ENCODE data around the gene ARL8B. TPM values are rescaled to one million over a fixed set of nuclear protein-coding genes. Genes with fewer than 3 reads are reported as not detected.

Gene ARL8B
- total RNA-seq, 1 experiment from 2014 or later: 28.3 TPM

DNA sequence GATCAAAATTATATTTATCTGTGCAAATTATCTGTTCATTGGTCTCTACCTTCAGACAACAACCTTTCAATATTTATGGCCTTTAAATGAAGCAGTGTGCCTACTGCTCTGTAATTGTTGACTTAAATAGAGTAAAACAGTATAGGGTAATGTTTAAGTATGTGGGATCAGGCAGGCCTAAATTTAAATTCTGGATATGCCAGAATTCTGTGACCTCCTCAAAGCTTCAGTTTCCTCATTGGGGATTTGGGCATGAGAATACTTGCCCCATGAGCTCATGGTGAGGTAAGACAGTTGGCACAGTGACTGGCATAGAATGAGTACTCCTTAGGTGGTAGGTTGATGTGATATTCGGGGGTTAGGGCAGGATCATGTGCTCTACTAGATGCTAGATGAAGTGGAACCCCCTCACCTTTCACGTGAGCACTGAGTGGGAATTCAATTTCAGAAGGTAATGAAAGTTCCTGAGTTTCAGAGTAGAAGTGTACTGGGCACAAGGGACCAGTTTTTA, 14.9 kb downstream of the ARL8B start:
- Mint-ChIP-seq H3K27me3 (ENCODE audit: low read depth) (no peaks in the 10 kb centered on the region), H3K4me3 (no peak overlapping the region), H3K4me1 (peaks cover 47% of the 10 kb centered on the region), H3K36me3 (peaks cover 8% of the 10 kb centered on the region), H3K27ac (no peak overlapping the region; the same call in 1 of the 2 replicates), H3K9me3 (peaks cover 2% of the 10 kb centered on the region)
- TF ChIP-seq MYBL2 (CRISPR knock-in tag; IDR thresholded peaks at IDR 0.05): no peak
- TF ChIP-seq GABPB1 (CRISPR knock-in tag; IDR thresholded peaks at IDR 0.05): no peak
- TF ChIP-seq, protein P1, sequence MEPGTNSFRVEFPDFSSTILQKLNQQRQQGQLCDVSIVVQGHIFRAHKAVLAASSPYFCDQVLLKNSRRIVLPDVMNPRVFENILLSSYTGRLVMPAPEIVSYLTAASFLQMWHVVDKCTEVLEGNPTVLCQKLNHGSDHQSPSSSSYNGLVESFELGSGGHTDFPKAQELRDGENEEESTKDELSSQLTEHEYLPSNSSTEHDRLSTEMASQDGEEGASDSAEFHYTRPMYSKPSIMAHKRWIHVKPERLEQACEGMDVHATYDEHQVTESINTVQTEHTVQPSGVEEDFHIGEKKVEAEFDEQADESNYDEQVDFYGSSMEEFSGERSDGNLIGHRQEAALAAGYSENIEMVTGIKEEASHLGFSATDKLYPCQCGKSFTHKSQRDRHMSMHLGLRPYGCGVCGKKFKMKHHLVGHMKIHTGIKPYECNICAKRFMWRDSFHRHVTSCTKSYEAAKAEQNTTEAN (CRISPR knock-in tag; IDR thresholded peaks at IDR 0.05): no peak
- TF ChIP-seq, protein P2, sequence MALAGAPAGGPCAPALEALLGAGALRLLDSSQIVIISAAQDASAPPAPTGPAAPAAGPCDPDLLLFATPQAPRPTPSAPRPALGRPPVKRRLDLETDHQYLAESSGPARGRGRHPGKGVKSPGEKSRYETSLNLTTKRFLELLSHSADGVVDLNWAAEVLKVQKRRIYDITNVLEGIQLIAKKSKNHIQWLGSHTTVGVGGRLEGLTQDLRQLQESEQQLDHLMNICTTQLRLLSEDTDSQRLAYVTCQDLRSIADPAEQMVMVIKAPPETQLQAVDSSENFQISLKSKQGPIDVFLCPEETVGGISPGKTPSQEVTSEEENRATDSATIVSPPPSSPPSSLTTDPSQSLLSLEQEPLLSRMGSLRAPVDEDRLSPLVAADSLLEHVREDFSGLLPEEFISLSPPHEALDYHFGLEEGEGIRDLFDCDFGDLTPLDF (CRISPR knock-in tag; IDR thresholded peaks at IDR 0.05): no peak
- no peak for TF ChIP-seq CREB1 (CRISPR knock-in tag; IDR thresholded peaks at IDR 0.05)
- no peak for TF ChIP-seq NR3C1 (CRISPR knock-in tag; conservative IDR thresholded peaks at IDR 0.05; ENCODE audit: low read depth)
- no peak for TF ChIP-seq NFYB (CRISPR knock-in tag; conservative IDR thresholded peaks at IDR 0.05; ENCODE audit: low read depth)
- no peak for TF ChIP-seq NR2C2 (CRISPR knock-in tag; IDR thresholded peaks at IDR 0.05)
- no peak for TF ChIP-seq ZNF263 (CRISPR knock-in tag; IDR thresholded peaks at IDR 0.05; ENCODE audit: low read depth)
- no peak for TF ChIP-seq ELF4 (CRISPR knock-in tag; IDR thresholded peaks at IDR 0.05; ENCODE audit: low read depth)
- no peak for TF ChIP-seq ATF6 (CRISPR knock-in tag; IDR thresholded peaks at IDR 0.05)
- TF ChIP-seq IRF2 (CRISPR knock-in tag; IDR thresholded peaks at IDR 0.05; ENCODE audit: borderline replicate concordance, low read depth): no peak
- no peak for TF ChIP-seq NFATC4 (CRISPR knock-in tag; IDR thresholded peaks at IDR 0.05)
- no peak for TF ChIP-seq MLX (CRISPR knock-in tag; IDR thresholded peaks at IDR 0.05)
- no peak for TF ChIP-seq PRRX2 (CRISPR knock-in tag; IDR thresholded peaks at IDR 0.05)
- TF ChIP-seq, protein P3, sequence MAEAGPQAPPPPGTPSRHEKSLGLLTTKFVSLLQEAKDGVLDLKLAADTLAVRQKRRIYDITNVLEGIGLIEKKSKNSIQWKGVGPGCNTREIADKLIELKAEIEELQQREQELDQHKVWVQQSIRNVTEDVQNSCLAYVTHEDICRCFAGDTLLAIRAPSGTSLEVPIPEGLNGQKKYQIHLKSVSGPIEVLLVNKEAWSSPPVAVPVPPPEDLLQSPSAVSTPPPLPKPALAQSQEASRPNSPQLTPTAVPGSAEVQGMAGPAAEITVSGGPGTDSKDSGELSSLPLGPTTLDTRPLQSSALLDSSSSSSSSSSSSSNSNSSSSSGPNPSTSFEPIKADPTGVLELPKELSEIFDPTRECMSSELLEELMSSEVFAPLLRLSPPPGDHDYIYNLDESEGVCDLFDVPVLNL (CRISPR knock-in tag; IDR thresholded peaks at IDR 0.05; ENCODE audit: borderline replicate concordance, low read depth): no peak
- TF ChIP-seq, protein P4, sequence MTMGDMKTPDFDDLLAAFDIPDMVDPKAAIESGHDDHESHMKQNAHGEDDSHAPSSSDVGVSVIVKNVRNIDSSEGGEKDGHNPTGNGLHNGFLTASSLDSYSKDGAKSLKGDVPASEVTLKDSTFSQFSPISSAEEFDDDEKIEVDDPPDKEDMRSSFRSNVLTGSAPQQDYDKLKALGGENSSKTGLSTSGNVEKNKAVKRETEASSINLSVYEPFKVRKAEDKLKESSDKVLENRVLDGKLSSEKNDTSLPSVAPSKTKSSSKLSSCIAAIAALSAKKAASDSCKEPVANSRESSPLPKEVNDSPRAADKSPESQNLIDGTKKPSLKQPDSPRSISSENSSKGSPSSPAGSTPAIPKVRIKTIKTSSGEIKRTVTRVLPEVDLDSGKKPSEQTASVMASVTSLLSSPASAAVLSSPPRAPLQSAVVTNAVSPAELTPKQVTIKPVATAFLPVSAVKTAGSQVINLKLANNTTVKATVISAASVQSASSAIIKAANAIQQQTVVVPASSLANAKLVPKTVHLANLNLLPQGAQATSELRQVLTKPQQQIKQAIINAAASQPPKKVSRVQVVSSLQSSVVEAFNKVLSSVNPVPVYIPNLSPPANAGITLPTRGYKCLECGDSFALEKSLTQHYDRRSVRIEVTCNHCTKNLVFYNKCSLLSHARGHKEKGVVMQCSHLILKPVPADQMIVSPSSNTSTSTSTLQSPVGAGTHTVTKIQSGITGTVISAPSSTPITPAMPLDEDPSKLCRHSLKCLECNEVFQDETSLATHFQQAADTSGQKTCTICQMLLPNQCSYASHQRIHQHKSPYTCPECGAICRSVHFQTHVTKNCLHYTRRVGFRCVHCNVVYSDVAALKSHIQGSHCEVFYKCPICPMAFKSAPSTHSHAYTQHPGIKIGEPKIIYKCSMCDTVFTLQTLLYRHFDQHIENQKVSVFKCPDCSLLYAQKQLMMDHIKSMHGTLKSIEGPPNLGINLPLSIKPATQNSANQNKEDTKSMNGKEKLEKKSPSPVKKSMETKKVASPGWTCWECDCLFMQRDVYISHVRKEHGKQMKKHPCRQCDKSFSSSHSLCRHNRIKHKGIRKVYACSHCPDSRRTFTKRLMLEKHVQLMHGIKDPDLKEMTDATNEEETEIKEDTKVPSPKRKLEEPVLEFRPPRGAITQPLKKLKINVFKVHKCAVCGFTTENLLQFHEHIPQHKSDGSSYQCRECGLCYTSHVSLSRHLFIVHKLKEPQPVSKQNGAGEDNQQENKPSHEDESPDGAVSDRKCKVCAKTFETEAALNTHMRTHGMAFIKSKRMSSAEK (CRISPR knock-in tag; IDR thresholded peaks at IDR 0.05; ENCODE audit: borderline replicate concordance): no peak
- TF ChIP-seq, protein P5, sequence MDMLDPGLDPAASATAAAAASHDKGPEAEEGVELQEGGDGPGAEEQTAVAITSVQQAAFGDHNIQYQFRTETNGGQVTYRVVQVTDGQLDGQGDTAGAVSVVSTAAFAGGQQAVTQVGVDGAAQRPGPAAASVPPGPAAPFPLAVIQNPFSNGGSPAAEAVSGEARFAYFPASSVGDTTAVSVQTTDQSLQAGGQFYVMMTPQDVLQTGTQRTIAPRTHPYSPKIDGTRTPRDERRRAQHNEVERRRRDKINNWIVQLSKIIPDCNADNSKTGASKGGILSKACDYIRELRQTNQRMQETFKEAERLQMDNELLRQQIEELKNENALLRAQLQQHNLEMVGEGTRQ (CRISPR knock-in tag; IDR thresholded peaks at IDR 0.05): no peak
- no peak for TF ChIP-seq CREM (CRISPR knock-in tag; IDR thresholded peaks at IDR 0.05)
- no peak for TF ChIP-seq USF1 (CRISPR knock-in tag; IDR thresholded peaks at IDR 0.05)
- ATAC-seq: no peak
- ChIA-PET POLR2A (no interaction called here), CTCF (no interaction called here)
- no peak for DNase-seq (ENCODE audit: low spot score)
